Neural progenitor cell (in vitro differentiated cells): ENCODE results near the gene MORN1.

ENCODE experiments used
- CTCF ChIP-seq: fragments of 200-600 bp; sonication (generic); IDR thresholded peaks from 2 replicates; pipeline ENCODE4 v1.5.1; 2017; ENCODE audit warnings: antibody characterized with exemption, mild to moderate bottlenecking
- EZH2 ChIP-seq: fragments of 200-600 bp; sonication (generic); IDR thresholded peaks from 2 replicates; pipeline ENCODE4 v1.6.1; 2017; ENCODE audit warnings: antibody characterized with exemption, mild to moderate bottlenecking, moderate library complexity

DNA sequence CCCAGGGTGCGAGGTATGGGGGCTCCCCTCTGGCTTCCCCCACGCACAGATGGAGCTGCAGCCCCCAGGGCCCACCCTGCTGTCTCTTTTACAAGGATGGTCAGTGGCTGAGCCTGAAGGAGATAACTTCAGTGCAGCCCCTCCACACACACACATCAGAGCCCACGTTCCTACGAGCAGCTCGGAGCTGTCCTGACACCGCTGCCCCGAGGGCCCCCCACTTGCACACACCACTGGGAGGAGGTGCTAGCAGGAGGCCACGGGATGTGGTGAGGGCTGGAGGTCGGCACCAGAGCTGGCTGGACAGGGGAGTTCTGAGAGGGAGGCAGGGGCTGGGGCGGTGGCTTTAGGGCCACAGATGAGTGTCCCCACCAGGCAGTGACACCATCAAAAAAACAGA lies 53.9 kb downstream of the MORN1 start:
- TF ChIP-seq CTCF: no peak
- TF ChIP-seq EZH2: no peak
